ENCODE measurements around the gene ITPK1.

The ITPK1 gene

GRCh38 chr14:93033084-93033982 lies 82.4 kb downstream of the ITPK1 start (continued):
- TF ChIP-seq BCL11A (tag by site-specific recombination; IDR thresholded peaks at IDR 0.05; ENCODE audit: low read depth) = no peak
- TF ChIP-seq ZNF416 (tag by site-specific recombination; IDR thresholded peaks at IDR 0.05) = no peak
- TF ChIP-seq ZFP3 (tag by site-specific recombination; IDR thresholded peaks at IDR 0.05; ENCODE audit: low read depth) = no peak
- no peak for TF ChIP-seq ZNF221 (tag by site-specific recombination; IDR thresholded peaks at IDR 0.05; ENCODE audit: borderline replicate concordance)
- TF ChIP-seq KLF7 (tag by site-specific recombination; IDR thresholded peaks at IDR 0.05; ENCODE audit: borderline replicate concordance) = no peak
- TF ChIP-seq CTCF (tag by site-specific recombination; IDR thresholded peaks at IDR 0.05) = no peak
- no peak for TF ChIP-seq ZNF514 (tag by site-specific recombination; IDR thresholded peaks at IDR 0.05)
- TF ChIP-seq ZNF747 (tag by site-specific recombination; IDR thresholded peaks at IDR 0.05) = no peak
- no peak for TF ChIP-seq ZNF148 (tag by site-specific recombination; IDR thresholded peaks at IDR 0.05; ENCODE audit: borderline replicate concordance)
- no peak for TF ChIP-seq ZSCAN16 (tag by site-specific recombination; IDR thresholded peaks at IDR 0.05)
- no peak for TF ChIP-seq ZNF48 (tag by site-specific recombination; IDR thresholded peaks at IDR 0.05)
- TF ChIP-seq ZNF350 (tag by site-specific recombination; IDR thresholded peaks at IDR 0.05) = no peak
- TF ChIP-seq KLF10 (tag by site-specific recombination; IDR thresholded peaks at IDR 0.05) = no peak
- peak; percentile 83 for TF ChIP-seq ZFHX2 (tag by site-specific recombination; conservative IDR thresholded peaks at IDR 0.05)
- TF ChIP-seq BCL11B (tag by site-specific recombination; IDR thresholded peaks at IDR 0.05; ENCODE audit: low read depth) = no peak
- TF ChIP-seq ZBTB26 (tag by site-specific recombination; optimal IDR thresholded peaks at IDR 0.05) = no peak
- TF ChIP-seq ZNF707 (tag by site-specific recombination; IDR thresholded peaks at IDR 0.05) = no peak
- TF ChIP-seq REPIN1 (tag by site-specific recombination; IDR thresholded peaks at IDR 0.05; ENCODE audit: low read depth) = no peak
- TF ChIP-seq ZNF513 (tag by site-specific recombination; IDR thresholded peaks at IDR 0.05) = no peak
- no peak for TF ChIP-seq SCRT1 (tag by site-specific recombination; IDR thresholded peaks at IDR 0.05; ENCODE audit: borderline replicate concordance)
- no peak for TF ChIP-seq ZNF23 (tag by site-specific recombination; IDR thresholded peaks at IDR 0.05; ENCODE audit: borderline replicate concordance)
- 0 out of 2 replicates have a peak, but pooled peaks have one; percentile 27 for TF ChIP-seq ZNF600 (tag by site-specific recombination; IDR thresholded peaks at IDR 0.05)
- TF ChIP-seq ZNF768 (tag by site-specific recombination; IDR thresholded peaks at IDR 0.05) = no peak
- no peak for TF ChIP-seq ZNF311 (tag by site-specific recombination; IDR thresholded peaks at IDR 0.05; ENCODE audit: borderline replicate concordance)
- TF ChIP-seq ZNF292 (tag by site-specific recombination; IDR thresholded peaks at IDR 0.05; ENCODE audit: borderline replicate concordance, low read depth) = no peak
- no peak for TF ChIP-seq ZNF324 (tag by site-specific recombination; IDR thresholded peaks at IDR 0.05)
- TF ChIP-seq ZBTB7A (tag by site-specific recombination; IDR thresholded peaks at IDR 0.05; ENCODE audit: low read depth) = no peak
- no peak for TF ChIP-seq ZNF843 (tag by site-specific recombination; IDR thresholded peaks at IDR 0.05)
- no peak for TF ChIP-seq ZNF155 (tag by site-specific recombination; IDR thresholded peaks at IDR 0.05)
- TF ChIP-seq ZNF26 (tag by site-specific recombination; IDR thresholded peaks at IDR 0.05) = no peak
- no peak for TF ChIP-seq ZNF626 (tag by site-specific recombination; IDR thresholded peaks at IDR 0.05)
- TF ChIP-seq ZNF391 (tag by site-specific recombination; IDR thresholded peaks at IDR 0.05; ENCODE audit: borderline replicate concordance, low read depth) = no peak
